Measurements from ENCODE around the gene FTO.

Gene FTO

DNA sequence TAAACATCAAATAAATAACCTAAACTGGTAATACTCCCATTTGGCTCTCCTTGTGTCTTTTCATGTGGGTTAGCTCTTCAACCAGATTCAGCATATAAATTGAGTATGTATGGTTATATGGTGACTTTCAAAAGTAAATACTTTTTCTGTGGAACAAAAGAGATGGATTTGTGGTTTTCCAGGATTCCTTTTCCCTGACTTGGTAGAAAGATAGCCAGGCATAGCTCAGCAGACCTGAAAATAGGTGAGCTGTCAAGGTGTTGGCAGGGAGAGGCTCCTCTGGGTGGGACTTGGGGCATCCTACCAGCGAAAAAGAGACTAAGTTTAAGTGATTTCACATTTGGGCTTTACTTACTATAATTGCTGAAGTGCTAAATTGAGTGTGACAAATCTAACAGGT is 80.3 kb downstream of the FTO start:
- Histone ChIP-seq H3K27me3 (ENCODE audit: control insufficient read depth in 3 of 3, insufficient read depth in 3 of 3, low read depth in 1 of 3, low read length in 3 of 3) (no peaks in the 10 kb centered on the region), H3K4me2 (ENCODE audit: insufficient read depth, low read length, poor library complexity, severe bottlenecking) (no peak overlapping the region), H2AK5ac (ENCODE audit: low read depth, low read length) (no peak overlapping the region), H4K8ac (ENCODE audit: low read depth, low read length) (no peak overlapping the region), H3K9me3 (replicated peaks in 1 of 2; ENCODE audit: control insufficient read depth in 2 of 2, insufficient read depth in 1 of 2, low read depth in 1 of 2, low read length in 2 of 2) (peaks cover 0 to 3% of the 10 kb centered on the region in 2 donors), H4K91ac (ENCODE audit: low read depth, low read length, poor library complexity) (no peak overlapping the region), H2BK15ac (ENCODE audit: low read length) (no peak overlapping the region), H3K23ac (ENCODE audit: low read depth, low read length, poor library complexity) (no peak overlapping the region), H3K36me3 (replicated peaks in 1 of 2; ENCODE audit: control insufficient read depth in 2 of 2, insufficient read depth in 2 of 2, low read length in 2 of 2) (no peaks in the 10 kb centered on the region), H3K4me3 (ENCODE audit: low read length in 2 of 2) (no peak overlapping the region), H3K18ac (ENCODE audit: low read length) (no peak overlapping the region), H2BK120ac (ENCODE audit: low read depth, low read length) (no peak overlapping the region), H3K9ac (ENCODE audit: low read depth, low read length, poor library complexity) (no peak overlapping the region), H2BK12ac (ENCODE audit: low read length) (no peak overlapping the region), H2AFZ (ENCODE audit: low read length) (no peak overlapping the region), H3K4me1 (ENCODE audit: control insufficient read depth in 2 of 2, insufficient read depth in 1 of 2, low read depth in 1 of 2, low read length in 2 of 2) (peaks cover 1 to 2% of the 10 kb centered on the region in 2 donors), H3K79me1 (ENCODE audit: low read depth, low read length) (no peaks in the 10 kb centered on the region), H3K14ac (ENCODE audit: low read length) (no peak overlapping the region), H3K4ac (ENCODE audit: low read length) (no peak overlapping the region), H3K27ac (replicated peaks; ENCODE audit: low read length) (no peak overlapping the region), H2BK5ac (ENCODE audit: low read length) (no peak overlapping the region)
- WGBS, 2 donors (ENCODE audit: extremely low coverage in 2 of 2, insufficient read length in 2 of 2, insufficient replicate concordance in 1 of 2), result no CpG with 5 or more reads among the region's 1 CpG
- DNase-seq (ENCODE audit: low spot score), result no peak

GRCh38 chr16:53785044-53785443 is 81.1 kb downstream of the FTO start:
- Histone ChIP-seq H4K91ac (ENCODE audit: low read depth, low read length, poor library complexity) (no peak overlapping the region), H3K36me3 (replicated peaks in 1 of 2; ENCODE audit: control insufficient read depth in 2 of 2, insufficient read depth in 2 of 2, low read length in 2 of 2) (no peaks in the 10 kb centered on the region), H3K14ac (ENCODE audit: low read length) (no peak overlapping the region), H2BK15ac (ENCODE audit: low read length) (no peak overlapping the region), H3K9ac (ENCODE audit: low read depth, low read length, poor library complexity) (no peak overlapping the region), H3K4ac (ENCODE audit: low read length) (no peak overlapping the region), H3K27me3 (ENCODE audit: control insufficient read depth in 3 of 3, insufficient read depth in 3 of 3, low read depth in 1 of 3, low read length in 3 of 3) (no peaks in the 10 kb centered on the region), H2BK12ac (ENCODE audit: low read length) (no peak overlapping the region), H3K4me2 (ENCODE audit: insufficient read depth, low read length, poor library complexity, severe bottlenecking) (no peak overlapping the region), H2AFZ (ENCODE audit: low read length) (no peak overlapping the region), H3K23ac (ENCODE audit: low read depth, low read length, poor library complexity) (no peak overlapping the region), H3K4me1 (ENCODE audit: control insufficient read depth in 2 of 2, insufficient read depth in 1 of 2, low read depth in 1 of 2, low read length in 2 of 2) (peaks cover under 1 to 2% of the 10 kb centered on the region in 2 donors), H3K79me1 (ENCODE audit: low read depth, low read length) (no peaks in the 10 kb centered on the region), H4K8ac (ENCODE audit: low read depth, low read length) (no peak overlapping the region), H3K18ac (ENCODE audit: low read length) (no peak overlapping the region), H3K4me3 (ENCODE audit: low read length in 2 of 2) (no peak overlapping the region), H2BK120ac (ENCODE audit: low read depth, low read length) (no peak overlapping the region), H3K27ac (replicated peaks; ENCODE audit: low read length) (no peak overlapping the region), H2BK5ac (ENCODE audit: low read length) (no peak overlapping the region), H2AK5ac (ENCODE audit: low read depth, low read length) (no peak overlapping the region), H3K9me3 (replicated peaks in 1 of 2; ENCODE audit: control insufficient read depth in 2 of 2, insufficient read depth in 1 of 2, low read depth in 1 of 2, low read length in 2 of 2) (peaks cover 0 to 3% of the 10 kb centered on the region in 2 donors)
- DNase-seq (ENCODE audit: low spot score), result no peak

DNA sequence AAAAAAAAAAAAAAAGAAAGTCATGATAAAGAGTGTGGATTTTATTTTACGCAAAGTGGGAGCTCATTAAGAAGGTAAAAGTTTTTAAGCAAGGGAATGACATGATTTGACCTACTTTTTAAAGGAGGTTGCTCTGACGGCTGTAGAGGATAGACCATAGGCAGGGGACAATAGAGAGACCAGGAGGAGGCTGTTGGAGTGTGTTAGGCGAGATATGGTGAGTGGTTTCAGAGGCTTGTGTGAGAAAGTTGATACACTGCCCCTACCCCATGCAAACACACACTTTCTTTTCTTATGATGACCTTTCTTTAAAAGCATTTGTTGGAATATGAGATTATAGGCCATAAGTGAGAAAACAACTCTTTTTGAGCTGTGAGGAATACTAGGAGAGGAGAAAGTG is 82.0 kb downstream of the FTO start:
- no peak overlapping the region for H3K23ac ChIP-seq (ENCODE audit: low read depth, low read length, poor library complexity)
- H3K14ac ChIP-seq (ENCODE audit: low read length), result no peak overlapping the region
- H3K79me1 ChIP-seq (ENCODE audit: low read depth, low read length), result no peaks in the 10 kb centered on the region
- no peak for DNase-seq (ENCODE audit: low spot score)
- no peak overlapping the region for H4K8ac ChIP-seq (ENCODE audit: low read depth, low read length)
- H3K9ac ChIP-seq (ENCODE audit: low read depth, low read length, poor library complexity), result no peak overlapping the region
- H3K4me2 ChIP-seq (ENCODE audit: insufficient read depth, low read length, poor library complexity, severe bottlenecking), result no peak overlapping the region
- H3K27ac ChIP-seq (replicated peaks; ENCODE audit: low read length), result no peak overlapping the region
- peaks cover 0 to 2% of the 10 kb centered on the region in 2 donors for H3K4me1 ChIP-seq (ENCODE audit: control insufficient read depth in 2 of 2, insufficient read depth in 1 of 2, low read depth in 1 of 2, low read length in 2 of 2)
- no peak overlapping the region for H2BK5ac ChIP-seq (ENCODE audit: low read length)
- no peaks in the 10 kb centered on the region for H3K36me3 ChIP-seq (replicated peaks in 1 of 2; ENCODE audit: control insufficient read depth in 2 of 2, insufficient read depth in 2 of 2, low read length in 2 of 2)
- no peak overlapping the region for H4K91ac ChIP-seq (ENCODE audit: low read depth, low read length, poor library complexity)
- no peak overlapping the region for H3K4ac ChIP-seq (ENCODE audit: low read length)
- no peak overlapping the region for H3K18ac ChIP-seq (ENCODE audit: low read length)
- H2BK120ac ChIP-seq (ENCODE audit: low read depth, low read length), result no peak overlapping the region
- no peak overlapping the region for H2AFZ ChIP-seq (ENCODE audit: low read length)
- H2AK5ac ChIP-seq (ENCODE audit: low read depth, low read length), result no peak overlapping the region
- peaks cover 0 to 3% of the 10 kb centered on the region in 2 donors for H3K9me3 ChIP-seq (replicated peaks in 1 of 2; ENCODE audit: control insufficient read depth in 2 of 2, insufficient read depth in 1 of 2, low read depth in 1 of 2, low read length in 2 of 2)
- H2BK15ac ChIP-seq (ENCODE audit: low read length), result no peak overlapping the region
- H3K4me3 ChIP-seq (ENCODE audit: low read length in 2 of 2), result no peak overlapping the region
- H2BK12ac ChIP-seq (ENCODE audit: low read length), result no peak overlapping the region
- 100% methylated on average over 1 of the region's 3 CpGs; no CpG with 5 or more reads in 1 of the 2 donors for WGBS, 2 donors (ENCODE audit: extremely low coverage in 2 of 2, insufficient read length in 2 of 2, insufficient replicate concordance in 1 of 2)
- H3K27me3 ChIP-seq (ENCODE audit: control insufficient read depth in 3 of 3, insufficient read depth in 3 of 3, low read depth in 1 of 3, low read length in 3 of 3), result no peaks in the 10 kb centered on the region

DNA sequence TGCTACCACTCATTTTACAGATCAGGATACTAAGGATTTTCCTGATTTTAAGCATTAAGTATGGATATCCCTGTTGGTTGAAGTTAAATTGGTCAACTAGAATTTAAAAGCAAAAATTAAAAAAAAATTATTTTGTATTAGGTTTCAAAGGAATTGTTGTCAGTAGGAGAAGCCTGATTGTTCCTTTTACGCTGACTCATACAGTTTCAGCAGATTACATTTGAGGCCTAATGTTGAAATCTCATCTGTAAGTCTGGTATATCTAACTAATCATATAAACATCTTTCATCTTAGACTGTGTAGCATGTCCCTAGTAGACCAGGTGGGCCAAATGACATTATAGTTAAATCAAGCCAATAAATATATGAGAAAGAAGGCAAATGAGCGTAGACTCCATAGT is 83.5 kb downstream of the FTO start:
- WGBS, 2 donors (ENCODE audit: extremely low coverage in 2 of 2, insufficient read length in 2 of 2, insufficient replicate concordance in 1 of 2), result no CpG with 5 or more reads among the region's 2 CpGs

More for the DNA sequence above, 83.5 kb downstream of the FTO start:
- H3K27ac ChIP-seq (replicated peaks; ENCODE audit: low read length), result no peak overlapping the region
- H2BK5ac ChIP-seq (ENCODE audit: low read length), result no peak overlapping the region
- H3K4ac ChIP-seq (ENCODE audit: low read length), result no peak overlapping the region
- no peak overlapping the region for H2BK120ac ChIP-seq (ENCODE audit: low read depth, low read length)
- H3K14ac ChIP-seq (ENCODE audit: low read length), result no peak overlapping the region
- H3K4me2 ChIP-seq (ENCODE audit: insufficient read depth, low read length, poor library complexity, severe bottlenecking), result no peak overlapping the region
- no peaks in the 10 kb centered on the region for H3K36me3 ChIP-seq (replicated peaks in 1 of 2; ENCODE audit: control insufficient read depth in 2 of 2, insufficient read depth in 2 of 2, low read length in 2 of 2)
- H2AFZ ChIP-seq (ENCODE audit: low read length), result no peak overlapping the region
- peaks cover 0 to 2% of the 10 kb centered on the region in 2 donors for H3K4me1 ChIP-seq (ENCODE audit: control insufficient read depth in 2 of 2, insufficient read depth in 1 of 2, low read depth in 1 of 2, low read length in 2 of 2)
- H3K23ac ChIP-seq (ENCODE audit: low read depth, low read length, poor library complexity), result no peak overlapping the region
- no peaks in the 10 kb centered on the region for H3K79me1 ChIP-seq (ENCODE audit: low read depth, low read length)
- H4K8ac ChIP-seq (ENCODE audit: low read depth, low read length), result no peak overlapping the region
- no peak overlapping the region for H2BK15ac ChIP-seq (ENCODE audit: low read length)
- H4K91ac ChIP-seq (ENCODE audit: low read depth, low read length, poor library complexity), result no peak overlapping the region
- no peak for DNase-seq (ENCODE audit: low spot score)
- H3K9ac ChIP-seq (ENCODE audit: low read depth, low read length, poor library complexity), result no peak overlapping the region
- peaks cover 0 to 3% of the 10 kb centered on the region in 2 donors for H3K9me3 ChIP-seq (replicated peaks in 1 of 2; ENCODE audit: control insufficient read depth in 2 of 2, insufficient read depth in 1 of 2, low read depth in 1 of 2, low read length in 2 of 2)
- H3K4me3 ChIP-seq (ENCODE audit: low read length in 2 of 2), result no peak overlapping the region
- H3K27me3 ChIP-seq (ENCODE audit: control insufficient read depth in 3 of 3, insufficient read depth in 3 of 3, low read depth in 1 of 3, low read length in 3 of 3), result no peaks in the 10 kb centered on the region
- H2AK5ac ChIP-seq (ENCODE audit: low read depth, low read length), result no peak overlapping the region
- H2BK12ac ChIP-seq (ENCODE audit: low read length), result no peak overlapping the region
- H3K18ac ChIP-seq (ENCODE audit: low read length), result no peak overlapping the region

Data from neuronal stem cell (in vitro differentiated cells).